Fibroblast of pulmonary artery (primary cell): ENCODE results near the gene AK3.

ENCODE experiments used
- DNase-seq: peaks from one replicate; pipeline ENCODE4 v3.0.0-alpha.2; 2010; ENCODE audit warnings: low read depth
- H3K4me3 ChIP-seq: replicated peaks from 2 replicates; pipeline ENCODE4 v1.5.1; 2011; ENCODE audit warnings: low read depth, mild to moderate bottlenecking, control low read depth, low read length, moderate library complexity
- CTCF ChIP-seq: IDR thresholded peaks from 2 replicates; pipeline ENCODE4 v1.5.1; 2011; ENCODE audit warnings: mild to moderate bottlenecking, control low read depth, low read length, inconsistent platforms; ENCODE audit errors: missing control alignments

The AK3 gene

GRCh38 chr9:4721736-4722135 is 19.3 kb downstream of the AK3 start:
- no peak for DNase-seq
- no peak for TF ChIP-seq CTCF
- no peak overlapping the region for H3K4me3 ChIP-seq

- no peak for DNase-seq
- TF ChIP-seq CTCF = no peak
- no peak overlapping the region for H3K4me3 ChIP-seq
Observed at GRCh38 chr9:4718911-4719310, 22.1 kb downstream of the AK3 start.

DNA sequence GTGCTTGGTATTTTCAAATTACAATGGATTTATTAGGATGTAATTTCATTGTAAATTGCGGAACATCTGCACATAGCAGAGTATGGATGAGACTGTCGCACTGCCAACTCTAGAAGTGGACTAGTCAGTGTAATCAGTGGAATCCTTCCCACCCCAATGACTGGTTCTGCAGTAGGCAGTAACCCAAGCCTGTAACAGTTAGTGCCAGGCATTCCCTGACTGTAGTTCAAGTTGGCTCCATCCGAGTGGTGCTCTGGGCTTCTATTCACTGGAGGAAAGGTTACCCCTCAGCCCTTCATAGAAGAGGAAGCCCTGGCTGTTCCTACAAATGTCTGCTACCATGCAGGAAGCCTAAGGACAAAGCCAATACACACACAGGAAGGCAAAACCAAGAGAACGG is 23.2 kb downstream of the AK3 start:
- no peak for DNase-seq
- H3K4me3 ChIP-seq = no peak overlapping the region
- no peak for TF ChIP-seq CTCF

GRCh38 chr9:4716163-4716562 is 24.8 kb downstream of the AK3 start:
- TF ChIP-seq CTCF = no peak
- H3K4me3 ChIP-seq = no peak overlapping the region
- DNase-seq = no peak

DNA sequence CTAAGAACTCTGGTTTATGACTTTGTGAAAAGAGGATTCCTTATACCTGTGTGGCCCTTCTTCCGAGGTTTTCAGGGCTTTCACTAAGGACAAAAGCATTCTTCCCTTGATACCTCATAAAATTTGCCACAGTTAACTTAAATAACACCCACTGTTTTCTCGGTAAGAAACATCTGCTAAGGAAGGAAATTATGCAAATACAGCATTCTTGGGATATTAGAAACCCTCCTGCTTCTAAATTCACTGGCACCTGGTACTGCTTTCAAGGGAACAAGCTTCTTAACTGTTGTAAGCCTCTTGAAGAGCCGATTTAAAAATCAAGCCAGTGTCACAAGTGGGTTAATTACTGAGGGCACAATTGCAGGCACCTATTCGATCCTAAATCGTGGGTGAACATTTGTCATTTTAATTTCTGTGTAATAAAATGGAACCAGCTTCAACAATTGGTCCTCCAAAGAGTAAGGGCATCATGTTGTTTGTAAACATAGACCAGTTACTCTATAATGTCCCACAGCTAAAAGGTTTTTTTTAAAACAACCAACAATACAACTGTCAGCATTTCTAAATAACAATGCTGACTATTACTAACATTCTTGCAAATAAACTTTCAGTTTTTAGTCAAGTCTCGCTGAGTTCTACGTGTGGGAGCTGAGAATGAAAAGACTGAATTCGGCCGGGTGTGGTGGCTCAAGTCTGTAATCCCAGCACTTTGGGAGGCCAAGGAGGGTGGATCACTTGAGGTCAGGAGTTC is 26.6 kb downstream of the AK3 start:
- peak; percentile 16 for DNase-seq
- no peak for TF ChIP-seq CTCF
- H3K4me3 ChIP-seq = no peak overlapping the region

GRCh38 chr9:4713849-4714248 is 27.2 kb downstream of the AK3 start:
- DNase-seq = no peak
- H3K4me3 ChIP-seq = no peak overlapping the region
- no peak for TF ChIP-seq CTCF

DNA sequence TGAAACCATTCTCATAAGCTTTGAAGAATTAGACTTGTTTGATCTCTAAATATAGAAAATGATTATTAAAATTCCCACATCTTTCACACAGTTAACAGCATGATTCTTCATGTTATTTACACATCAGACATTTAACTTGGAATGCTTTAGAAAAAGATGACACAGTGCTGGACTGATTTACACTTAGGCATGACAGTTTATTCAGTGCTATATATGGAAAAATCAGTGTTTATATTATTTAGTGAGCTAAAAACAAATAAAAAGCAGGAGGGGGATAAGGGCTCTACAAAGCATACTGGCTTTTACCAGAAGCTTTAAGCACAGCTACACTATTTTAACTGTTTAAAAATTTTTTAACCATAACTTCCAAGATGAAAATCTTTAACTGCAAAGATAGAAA is 31.6 kb downstream of the AK3 start:
- no peak for DNase-seq
- no peak overlapping the region for H3K4me3 ChIP-seq
- no peak for TF ChIP-seq CTCF
